PC-9 (cell line): ENCODE data around the gene SNRPA1.

Experiments
- EZH2 ChIP-seq: fragments of 200-600 bp; sonication (generic); IDR thresholded peaks from 2 replicates; pipeline ENCODE4 v1.8.0; 2017; ENCODE audit warnings: antibody characterized with exemption, low read depth
- TF ChIP-seq, protein P1 (sequence below): fragments of 200-600 bp; sonication (generic); conservative IDR thresholded peaks from 2 replicates; pipeline ENCODE4 v1.6.1; 2017; ENCODE audit warnings: mixed run types, antibody characterized with exemption, mild to moderate bottlenecking, moderate library complexity

DNA sequence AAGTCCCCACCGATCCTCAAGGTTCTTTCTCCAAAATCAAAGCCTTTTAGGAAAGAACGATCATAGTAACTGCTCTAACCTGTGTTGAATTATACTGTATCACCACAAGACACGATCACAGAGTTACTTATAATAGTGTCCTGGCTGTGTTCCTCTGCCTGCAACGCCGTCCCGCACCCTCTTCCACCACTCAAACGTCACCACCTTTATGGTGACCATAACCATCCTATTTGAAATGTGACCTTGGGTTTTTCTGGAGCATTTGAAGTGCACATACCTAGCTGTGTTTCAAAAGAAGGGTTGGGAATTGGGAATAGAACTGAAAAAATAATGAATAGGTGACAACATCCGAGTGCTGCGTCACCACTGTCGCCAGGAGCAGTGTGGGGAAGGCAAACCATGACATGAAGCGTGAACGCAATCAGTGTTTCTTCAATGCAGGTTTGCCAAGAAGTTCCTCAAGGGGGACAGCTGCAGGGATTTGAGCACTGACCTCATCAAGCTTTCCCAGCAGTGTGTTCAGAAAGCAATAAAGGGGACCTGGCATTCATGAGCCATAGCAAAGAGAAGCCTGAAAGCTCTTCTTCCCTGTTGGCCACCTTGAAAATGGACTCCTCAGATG is 17.0 kb downstream of the SNRPA1 start:
- TF ChIP-seq, protein P1, sequence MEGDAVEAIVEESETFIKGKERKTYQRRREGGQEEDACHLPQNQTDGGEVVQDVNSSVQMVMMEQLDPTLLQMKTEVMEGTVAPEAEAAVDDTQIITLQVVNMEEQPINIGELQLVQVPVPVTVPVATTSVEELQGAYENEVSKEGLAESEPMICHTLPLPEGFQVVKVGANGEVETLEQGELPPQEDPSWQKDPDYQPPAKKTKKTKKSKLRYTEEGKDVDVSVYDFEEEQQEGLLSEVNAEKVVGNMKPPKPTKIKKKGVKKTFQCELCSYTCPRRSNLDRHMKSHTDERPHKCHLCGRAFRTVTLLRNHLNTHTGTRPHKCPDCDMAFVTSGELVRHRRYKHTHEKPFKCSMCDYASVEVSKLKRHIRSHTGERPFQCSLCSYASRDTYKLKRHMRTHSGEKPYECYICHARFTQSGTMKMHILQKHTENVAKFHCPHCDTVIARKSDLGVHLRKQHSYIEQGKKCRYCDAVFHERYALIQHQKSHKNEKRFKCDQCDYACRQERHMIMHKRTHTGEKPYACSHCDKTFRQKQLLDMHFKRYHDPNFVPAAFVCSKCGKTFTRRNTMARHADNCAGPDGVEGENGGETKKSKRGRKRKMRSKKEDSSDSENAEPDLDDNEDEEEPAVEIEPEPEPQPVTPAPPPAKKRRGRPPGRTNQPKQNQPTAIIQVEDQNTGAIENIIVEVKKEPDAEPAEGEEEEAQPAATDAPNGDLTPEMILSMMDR = no peak
- TF ChIP-seq EZH2 = no peak
